BJ (cell line): Measurements from ENCODE around the gene ZNF225. TPM values are rescaled to one million over a fixed set of nuclear protein-coding genes. Genes with fewer than 3 reads are reported as not detected.

Experiments used
- CTCF ChIA-PET: fragments of 350-600 bp; formaldehyde crosslinking; extraction: SDS; loops from one replicate; lab custom pipeline; 2021; ENCODE audit warnings: antibody characterized with exemption, inconsistent platforms; lab: Yijun Ruan, JAX
- POLR2A ChIA-PET: fragments of 300-600 bp; sonication (Branson Sonifier 250); formaldehyde crosslinking; extraction: SDS; loops from one replicate; lab custom pipeline; 2021; ENCODE audit warnings: antibody characterized with exemption; lab: Charles Lee
- DNase-seq: peaks from one replicate; pipeline ENCODE4 v3.0.0-alpha.2; 2011; ENCODE audit warnings: low read depth
- H3K27me3 ChIP-seq: 2 replicates; pipeline ENCODE4 v1.6.0; 2011; ENCODE audit warnings: low read length; ENCODE audit not compliant: control insufficient read depth, insufficient read depth
- H3K36me3 ChIP-seq: 2 replicates; pipeline ENCODE4 v1.5.1; 2011; ENCODE audit warnings: low read length; ENCODE audit not compliant: control insufficient read depth, insufficient read depth
- H3K4me3 ChIP-seq: 2 replicates; pipeline ENCODE4 v1.5.1; 2011; ENCODE audit warnings: low read depth, mild to moderate bottlenecking, control low read depth, low read length
- polyA minus RNA-seq: library from RNA; depleted of rRNA, polyadenylated mRNA; stranded (reverse); fragments of >200 nt; gene quantifications from 2 replicates; pipeline ENCODE4 v1.2.3, GENCODE V29; 2011; rRNA and poly(A)+ RNA removed
- polyA plus RNA-seq: library from polyadenylated mRNA; depleted of rRNA; stranded (reverse); fragments of >200 nt; gene quantifications from 2 replicates; pipeline ENCODE4 v1.2.3, GENCODE V29; 2011; rRNA removed
- TF ChIP-seq, protein P1 (sequence below): IDR thresholded peaks from 2 replicates; pipeline ENCODE4 v1.5.1; 2011; ENCODE audit warnings: low read depth, mild to moderate bottlenecking, control low read depth, inconsistent platforms, low read length, moderate library complexity; ENCODE audit not compliant: insufficient read depth

ZNF225 gene
- polyA plus RNA-seq (1.3 and 2.5 TPM in 2 replicates), polyA minus RNA-seq (2.2 and 4.1 TPM in 2 replicates)

DNA sequence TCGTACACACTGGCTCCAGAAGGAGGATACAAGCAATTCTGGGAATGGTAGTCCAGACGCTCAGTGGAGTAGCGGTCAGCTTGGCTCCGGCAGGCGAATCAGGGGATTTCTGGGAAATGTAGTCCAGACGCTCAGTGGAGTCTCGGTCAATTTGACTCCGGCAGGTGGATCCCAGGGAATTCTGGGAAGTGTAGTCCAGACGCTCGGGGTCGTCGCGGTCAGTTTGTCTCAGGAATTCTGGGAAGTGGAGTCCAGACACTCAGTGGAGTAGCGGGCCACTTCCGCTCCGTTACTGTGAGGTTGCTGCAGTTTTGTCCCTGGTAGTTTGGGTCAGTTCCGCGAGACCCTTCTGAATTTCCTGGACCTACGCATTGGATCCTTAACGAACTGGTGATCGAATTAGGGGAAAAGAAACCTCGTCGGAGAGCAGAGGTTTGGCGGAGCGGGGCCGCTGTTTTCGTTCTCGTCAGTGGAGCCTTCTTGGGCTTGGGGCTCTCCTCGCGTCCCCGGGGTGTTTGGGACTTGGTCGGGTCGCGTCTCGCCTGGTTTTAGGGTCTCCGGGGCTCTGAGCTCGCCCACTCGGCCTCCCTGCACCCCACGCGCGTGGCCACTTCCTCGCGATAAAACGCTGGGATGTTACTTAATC, at the start of gene ZNF225:
Gene ZNF225 (plus strand): TSS at position 262 of the 646 bp plus-strand sequence. CDS start 2,429 bp downstream, outside the sequence.
- ChIA-PET CTCF (interaction anchor here (0.6 kb wide), 1 partner anchor 470 kb away, joined by 3 read pairs; no protein-coding TSS in a partner anchor), POLR2A (interaction anchor here (0.7 kb wide), 1 partner anchor 41 kb away, joined by 4 read pairs; no protein-coding TSS in a partner anchor)
- H3K27me3 ChIP-seq: no peaks in the 10 kb centered on the region
- TF ChIP-seq, protein P1, sequence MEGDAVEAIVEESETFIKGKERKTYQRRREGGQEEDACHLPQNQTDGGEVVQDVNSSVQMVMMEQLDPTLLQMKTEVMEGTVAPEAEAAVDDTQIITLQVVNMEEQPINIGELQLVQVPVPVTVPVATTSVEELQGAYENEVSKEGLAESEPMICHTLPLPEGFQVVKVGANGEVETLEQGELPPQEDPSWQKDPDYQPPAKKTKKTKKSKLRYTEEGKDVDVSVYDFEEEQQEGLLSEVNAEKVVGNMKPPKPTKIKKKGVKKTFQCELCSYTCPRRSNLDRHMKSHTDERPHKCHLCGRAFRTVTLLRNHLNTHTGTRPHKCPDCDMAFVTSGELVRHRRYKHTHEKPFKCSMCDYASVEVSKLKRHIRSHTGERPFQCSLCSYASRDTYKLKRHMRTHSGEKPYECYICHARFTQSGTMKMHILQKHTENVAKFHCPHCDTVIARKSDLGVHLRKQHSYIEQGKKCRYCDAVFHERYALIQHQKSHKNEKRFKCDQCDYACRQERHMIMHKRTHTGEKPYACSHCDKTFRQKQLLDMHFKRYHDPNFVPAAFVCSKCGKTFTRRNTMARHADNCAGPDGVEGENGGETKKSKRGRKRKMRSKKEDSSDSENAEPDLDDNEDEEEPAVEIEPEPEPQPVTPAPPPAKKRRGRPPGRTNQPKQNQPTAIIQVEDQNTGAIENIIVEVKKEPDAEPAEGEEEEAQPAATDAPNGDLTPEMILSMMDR: no peak
- H3K4me3 ChIP-seq: peak within 1 kb of the TSS; percentile 75
- H3K36me3 ChIP-seq: peaks cover 4% of the 10 kb centered on the region
- peak; percentile 95 for DNase-seq

DNA sequence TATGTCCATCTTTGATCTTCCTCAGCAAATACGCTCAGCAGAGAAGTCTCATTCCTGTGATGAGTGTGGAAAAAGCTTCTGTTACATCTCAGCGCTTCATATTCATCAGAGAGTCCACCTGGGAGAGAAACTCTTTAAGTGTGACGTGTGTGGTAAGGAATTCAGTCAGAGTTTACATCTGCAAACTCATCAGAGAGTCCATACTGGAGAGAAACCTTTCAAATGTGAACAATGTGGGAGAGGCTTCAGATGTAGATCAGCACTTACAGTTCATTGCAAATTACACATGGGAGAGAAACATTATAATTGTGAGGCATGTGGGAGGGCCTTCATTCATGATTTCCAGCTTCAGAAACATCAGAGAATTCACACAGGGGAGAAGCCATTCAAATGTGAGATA, 46.9 kb upstream of the ZNF225 start:
- no peak overlapping the region for H3K4me3 ChIP-seq
- CTCF ChIA-PET: no interaction called here
- TF ChIP-seq, protein P1: no peak
- no peaks in the 10 kb centered on the region for H3K27me3 ChIP-seq
- H3K36me3 ChIP-seq: peaks cover 13% of the 10 kb centered on the region
- DNase-seq: no peak
- POLR2A ChIA-PET: no interaction called here

DNA sequence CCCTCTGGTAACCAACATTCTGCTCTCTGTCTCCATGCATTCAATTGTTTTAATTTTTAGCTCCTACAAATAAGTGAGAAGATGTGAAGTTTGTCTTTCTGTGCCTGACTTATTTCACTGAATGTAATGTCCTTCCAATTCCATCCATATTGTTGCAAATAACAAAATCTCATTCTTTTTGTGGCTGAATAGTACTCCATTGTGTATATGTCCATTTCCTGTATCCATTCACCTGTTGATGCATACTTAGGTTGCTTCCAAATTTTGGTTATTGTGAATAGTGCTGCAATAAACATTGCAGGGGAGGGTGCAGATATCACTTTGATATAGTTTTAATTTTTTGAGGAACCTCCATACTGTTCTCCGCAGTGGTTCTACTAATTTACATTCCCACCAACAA, 43.8 kb upstream of the ZNF225 start:
- ChIA-PET CTCF (interaction anchor here (1.3 kb wide), 1 partner anchor 10 kb away, joined by 5 read pairs; no protein-coding TSS in a partner anchor), POLR2A (no interaction called here)
- TF ChIP-seq, protein P1: no peak
- Histone ChIP-seq H3K4me3 (no peak overlapping the region), H3K27me3 (no peaks in the 10 kb centered on the region), H3K36me3 (peaks cover 6% of the 10 kb centered on the region)
- DNase-seq: no peak

DNA sequence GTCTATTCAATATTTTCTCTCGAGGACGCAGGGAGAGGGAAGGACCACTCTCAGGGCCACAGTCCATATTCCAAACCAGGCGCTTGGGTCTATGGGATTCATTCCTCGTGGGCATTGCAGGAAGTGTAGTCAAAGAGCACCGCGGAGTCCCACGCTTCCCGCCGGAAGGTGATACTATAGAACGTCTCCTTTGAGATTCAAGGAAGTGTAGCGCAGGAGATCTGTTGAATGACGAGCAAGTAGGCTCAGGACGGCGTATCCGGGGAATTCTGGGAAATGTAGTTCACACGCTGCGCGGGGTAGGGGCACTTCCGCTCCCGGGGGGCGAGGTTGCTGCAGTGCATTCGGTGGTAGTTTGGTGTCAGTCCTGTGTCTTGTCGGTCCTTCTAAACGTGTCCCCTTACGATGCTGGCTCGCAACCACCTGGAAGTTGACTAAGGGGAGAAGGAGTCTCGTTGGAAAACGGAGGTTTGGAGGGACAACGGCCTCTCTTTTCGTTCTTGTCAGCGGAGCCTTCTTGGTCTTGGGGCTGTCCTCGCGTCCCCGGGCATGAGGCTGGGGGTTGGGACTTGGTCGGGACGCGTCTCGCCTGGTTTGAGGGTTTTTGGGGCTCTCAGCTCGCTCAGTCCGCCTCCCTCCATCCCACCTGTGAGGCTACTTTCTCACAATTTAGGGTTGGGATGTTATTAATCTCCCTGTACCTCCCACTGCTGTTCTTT, 41.2 kb upstream of the ZNF225 start, which contains the start of gene ZNF284:
Gene ZNF284 (plus strand): TSS at position 336 of the 719 bp plus-strand sequence. CDS start 4,231 bp downstream, outside the sequence.
- CTCF ChIA-PET: no interaction called here
- TF ChIP-seq, protein P1: no peak

More for the DNA sequence above, 41.2 kb upstream of the ZNF225 start, which contains the start of gene ZNF284:
- Histone ChIP-seq H3K4me3 (peak within 1 kb of the TSS; percentile 73), H3K27me3 (no peaks in the 10 kb centered on the region), H3K36me3 (no peaks in the 10 kb centered on the region)
- DNase-seq: peak; percentile 64
- POLR2A ChIA-PET: interaction anchor here (0.5 kb wide), 1 partner anchor 42 kb away, joined by 4 read pairs; no protein-coding TSS in a partner anchor
